ENCODE measurements around the gene CCL3. TPM values are rescaled to one million over a fixed set of nuclear protein-coding genes. Genes with fewer than 3 reads are reported as not detected.

CCL3 gene
- total and polyA plus RNA-seq, 2 donors (not counting 3 experiments of a cell fraction or from before 2014, with no cell fraction given), result not detected

GRCh38 chr17:36063786-36064541 is 26.0 kb downstream of the CCL3 start, which contains the start of gene CCL18:
Gene CCL18, plus strand, starts transcription at chr17:36064272. Its CDS starts 71 bp downstream, at chr17:36064343.
- FAIRE-seq, result no peak

More at GRCh38 chr17:36063786-36064541, 26.0 kb downstream of the CCL3 start, which contains the start of gene CCL18:
- Histone ChIP-seq H3K79me2 (ENCODE audit: control insufficient read depth, insufficient read depth, low read length) (no peaks in the 10 kb centered on the region), H3K27me3 (ENCODE audit: control insufficient read depth in 2 of 2, insufficient read depth in 2 of 2, low read length in 2 of 2) (no peaks in the 10 kb centered on the region), H3K4me2 (ENCODE audit: insufficient read depth, low read length) (no peak within 1 kb of the TSS), H4K20me1 (replicated peaks; ENCODE audit: control insufficient read depth, extremely low read depth, insufficient read depth, low read length) (no peaks in the 10 kb centered on the region), H3K4me3 (replicated peaks in 1 of 3; ENCODE audit: insufficient read depth in 1 of 3, low read depth in 1 of 3, low read length in 3 of 3) (no peak within 1 kb of the TSS), H3K9me1 (replicated peaks; ENCODE audit: control insufficient read depth, extremely low read depth, insufficient read depth, low read length) (no peaks in the 10 kb centered on the region), H2AFZ (ENCODE audit: low read depth, low read length) (no peak within 1 kb of the TSS), H3K4me1 (ENCODE audit: control insufficient read depth, extremely low read depth, insufficient read depth, low read length) (no peaks in the 10 kb centered on the region), H3K27ac (ENCODE audit: insufficient read depth, low read depth, low read length) (no peak within 1 kb of the TSS), H3K36me3 (ENCODE audit: control insufficient read depth in 2 of 2, extremely low read depth in 1 of 2, insufficient read depth in 2 of 2, low read length in 2 of 2) (no peaks in the 10 kb centered on the region), H3K9me3 (replicated peaks; ENCODE audit: control insufficient read depth, insufficient read depth, low read length) (no peaks in the 10 kb centered on the region), H3K9ac (replicated peaks; ENCODE audit: extremely low read depth, insufficient read depth, low read length) (no peak within 1 kb of the TSS)
- no TSS peak for BruUV-seq (replicated peaks)
- dilution Hi-C loops (cut with MboI; ENCODE audit: extremely low pct_ligation_motif_present, low sequenced_read_pairs) (no loop called here), intact Hi-C loops (cut with micrococcal nuclease) (no loop called here)
- CTCF ChIA-PET, result interaction anchor here (0.6 to 2.1 kb wide), 2 partner anchors 55 to 95 kb away, joined by 4 to 10 read pairs; no protein-coding TSS in a partner anchor
- POLR2A ChIA-PET, result no interaction called here
- DNase-seq (ENCODE audit: low read depth, low spot score), result no peak
- TF ChIP-seq MYC (IDR thresholded peaks at IDR 0.05; ENCODE audit: low read depth, low read length) (no peak), JUN (IDR thresholded peaks at IDR 0.05; ENCODE audit: borderline replicate concordance, insufficient read depth, insufficient read length, low read depth) (no peak), POLR2A (IDR thresholded peaks at IDR 0.05; ENCODE audit: low read depth, low read length) (no peak), CTCF (IDR thresholded peaks at IDR 0.05; ENCODE audit: extremely low read depth in 1 of 2, insufficient read depth in 1 of 2, low read depth in 1 of 2, low read length in 2 of 2) (no peak), EZH2 (IDR thresholded peaks at IDR 0.05; ENCODE audit: borderline replicate concordance, low read depth, low read length, severe bottlenecking) (no peak), POLR2AphosphoS5 (IDR thresholded peaks at IDR 0.05; ENCODE audit: insufficient read depth, low read depth, low read length) (no peak), GATA2 (IDR thresholded peaks at IDR 0.05; ENCODE audit: insufficient read depth, insufficient read length, low read depth, low read length) (no peak), MAX (IDR thresholded peaks at IDR 0.05; ENCODE audit: insufficient read depth, insufficient read length) (no peak), FOS (IDR thresholded peaks at IDR 0.05; ENCODE audit: borderline replicate concordance, insufficient read depth, low read length) (no peak)
